Upper lobe of left lung (tissue), 6 donors: ENCODE measurements around the gene BGN. TPM values are rescaled to one million over a fixed set of nuclear protein-coding genes. Genes with fewer than 3 reads are reported as not detected.

Source experiments
- ATAC-seq, 2 donors: fragments of 200-7000 bp; cut with Tn5 transposase; one replicate each; pipeline ENCODE4 v1.9.1; 2022; ENCODE audit warnings: mild to moderate bottlenecking in 2 of 2, moderate library complexity in 2 of 2; ENCODE audit not compliant: low FRiP score in 2 of 2
- DNase-seq, 2 donors: peaks; one replicate each; pipeline ENCODE4 v3.0.0-alpha.2; 2019 to 2020
- H3K27ac ChIP-seq, 4 donors: fragments of 200-600 bp; sonication (generic); one replicate each; pipeline ENCODE4 v1.5.1; 2016 to 2019
- H3K27me3 ChIP-seq, 4 donors: fragments of 200-600 bp; sonication (generic); one replicate each; pipeline ENCODE4 v1.5.1; 2017 to 2019
- H3K36me3 ChIP-seq, 4 donors: fragments of 200-600 bp; sonication (generic); one replicate each; pipeline ENCODE4 v1.5.1; 2016 to 2019
- H3K4me1 ChIP-seq, 4 donors: fragments of 200-600 bp; sonication (generic); one replicate each; pipeline ENCODE4 v1.5.1; 2018 to 2019
- H3K4me3 ChIP-seq, 4 donors: fragments of 200-600 bp; sonication (generic); one replicate each; pipeline ENCODE4 v1.5.1; 2017 to 2019; ENCODE audit warnings: mild to moderate bottlenecking in 2 of 4, moderate library complexity in 1 of 4
- H3K9me3 ChIP-seq, 4 donors: fragments of 200-600 bp; sonication (generic); one replicate each; pipeline ENCODE4 v1.5.1; 2018 to 2019
- EP300 ChIP-seq, 4 donors: sonication (generic); formaldehyde crosslinking; IDR thresholded peaks; one replicate each; pipeline ENCODE4 v1.5.1; 2017; ENCODE audit warnings: antibody characterized with exemption in 4 of 4, control low read depth in 2 of 4
- POLR2A ChIP-seq, 4 donors: fragments of 450-650 bp; IDR thresholded peaks; one replicate each; pipeline ENCODE4 v1.5.1; 2016 to 2017; ENCODE audit warnings: antibody characterized with exemption in 4 of 4, mild to moderate bottlenecking in 2 of 4
- POLR2AphosphoS5 ChIP-seq, 2 donors: sonication (generic); formaldehyde crosslinking; IDR thresholded peaks; one replicate each; pipeline ENCODE4 v1.5.1; 2017; ENCODE audit warnings: antibody characterized with exemption in 2 of 2
- WGBS, 2 donors: methylation state at CpG; one replicate each; pipeline ENCODE4 v1.1.5; 2017 to 2018; 5-methylcytosine and 5-hydroxymethylcytosine counted together
- total RNA-seq, 6 donors: library from RNA; depleted of rRNA in 4 of 6; stranded (reverse); fragments of >200 nt in 4 of 6; gene quantifications; one replicate each; pipeline versions ENCODE4 v1.1.0 to v1.2.1, GENCODE V29; 2016 to 2021
- TF ChIP-seq, protein P1 (sequence below), 6 experiments: fragments of 450-650 bp in 4 of 6; fragments of 200-600 bp in 2 of 6; sonication (generic) in 2 of 6; IDR thresholded peaks; one replicate each; pipeline ENCODE4 v1.5.1; 2016 to 2019; ENCODE audit warnings: antibody characterized with exemption in 6 of 6
- donor health status: DM: no; HTN: no; CAD: no; lungs with moderate emphysema.
- donor health status: DM: no; HTN: yes; CAD: no; lungs with severe emphysema.

The BGN gene
- 100 to 1,000 TPM in 3 of 6 donors, 10 to 100 TPM in 3; 13.0 to 251 (median 86.3) TPM for total RNA-seq

GRCh38 chrX:153494541-153495361 lies at the start of gene BGN:
Gene BGN, plus strand, starts transcription at chrX:153494980. Its CDS starts 9,652 bp downstream, at chrX:153504632.
- 12 to 36% methylated on average over 7 to 38 of the region's 41 CpGs for WGBS, 2 donors
- peak in 1 of 2 donors; percentile 56 for DNase-seq
- Histone ChIP-seq H3K27me3 (no peaks in the 10 kb centered on the region), H3K9me3 (no peaks in the 10 kb centered on the region), H3K36me3 (no peaks in the 10 kb centered on the region), H3K4me3 (peak within 1 kb of the TSS in 3 of 4 donors; percentile 26 to 40 (median 40)), H3K4me1 (peaks cover 0 to 22% (median 9%) of the 10 kb centered on the region in 4 donors), H3K27ac (peak within 1 kb of the TSS in 3 of 4 donors; percentile 64 to 80 (median 77))
- no peak for TF ChIP-seq POLR2A (IDR thresholded peaks at IDR 0.05)
- no peak for TF ChIP-seq EP300 (IDR thresholded peaks at IDR 0.05)
- TF ChIP-seq, protein P1, sequence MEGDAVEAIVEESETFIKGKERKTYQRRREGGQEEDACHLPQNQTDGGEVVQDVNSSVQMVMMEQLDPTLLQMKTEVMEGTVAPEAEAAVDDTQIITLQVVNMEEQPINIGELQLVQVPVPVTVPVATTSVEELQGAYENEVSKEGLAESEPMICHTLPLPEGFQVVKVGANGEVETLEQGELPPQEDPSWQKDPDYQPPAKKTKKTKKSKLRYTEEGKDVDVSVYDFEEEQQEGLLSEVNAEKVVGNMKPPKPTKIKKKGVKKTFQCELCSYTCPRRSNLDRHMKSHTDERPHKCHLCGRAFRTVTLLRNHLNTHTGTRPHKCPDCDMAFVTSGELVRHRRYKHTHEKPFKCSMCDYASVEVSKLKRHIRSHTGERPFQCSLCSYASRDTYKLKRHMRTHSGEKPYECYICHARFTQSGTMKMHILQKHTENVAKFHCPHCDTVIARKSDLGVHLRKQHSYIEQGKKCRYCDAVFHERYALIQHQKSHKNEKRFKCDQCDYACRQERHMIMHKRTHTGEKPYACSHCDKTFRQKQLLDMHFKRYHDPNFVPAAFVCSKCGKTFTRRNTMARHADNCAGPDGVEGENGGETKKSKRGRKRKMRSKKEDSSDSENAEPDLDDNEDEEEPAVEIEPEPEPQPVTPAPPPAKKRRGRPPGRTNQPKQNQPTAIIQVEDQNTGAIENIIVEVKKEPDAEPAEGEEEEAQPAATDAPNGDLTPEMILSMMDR (IDR thresholded peaks at IDR 0.05) = peak in 2 of 6 experiments; percentile 50 to 53
- ATAC-seq = peak in 1 of 2 donors; percentile 80

- ATAC-seq = no peak
- TF ChIP-seq POLR2AphosphoS5 (IDR thresholded peaks at IDR 0.05) (no peak), EP300 (IDR thresholded peaks at IDR 0.05) (no peak)
- WGBS, 2 donors = 94% methylated on average over 30 of the region's 35 CpGs; no CpG with 5 or more reads in 1 of the 2 donors
- no peaks in the 10 kb centered on the region for H3K4me1 ChIP-seq
- H3K36me3 ChIP-seq = no peaks in the 10 kb centered on the region
- no peaks in the 10 kb centered on the region for H3K9me3 ChIP-seq
- DNase-seq = no peak
- H3K27ac ChIP-seq = no peak overlapping the region
- H3K27me3 ChIP-seq = no peaks in the 10 kb centered on the region
- no peak overlapping the region for H3K4me3 ChIP-seq
Measured at GRCh38 chrX:153445106-153445855, 49.5 kb upstream of the BGN start.

- Histone ChIP-seq H3K4me1 (no peaks in the 10 kb centered on the region), H3K4me3 (no peak within 1 kb of the TSS), H3K27me3 (no peaks in the 10 kb centered on the region), H3K36me3 (peaks cover 0 to 5% (median 2%) of the 10 kb centered on the region in 4 donors), H3K9me3 (no peaks in the 10 kb centered on the region), H3K27ac (no peak within 1 kb of the TSS)
- TF ChIP-seq POLR2AphosphoS5 (IDR thresholded peaks at IDR 0.05) (no peak), POLR2A (IDR thresholded peaks at IDR 0.05) (no peak), EP300 (IDR thresholded peaks at IDR 0.05) (no peak)
- TF ChIP-seq, protein P1 (IDR thresholded peaks at IDR 0.05) = no peak
- DNase-seq (peak in 1 of 2 donors; percentile 48), ATAC-seq (no peak)
- 79 to 86% methylated on average over 13 to 28 of the region's 30 CpGs for WGBS, 2 donors
Measured at GRCh38 chrX:153445856-153446635, 48.7 kb upstream of the BGN start, which contains the start of gene TREX2. Gene TREX2, minus strand, starts transcription at chrX:153446056. Its CDS starts 626 bp downstream, at chrX:153445430.

- Histone ChIP-seq H3K27me3 (no peaks in the 10 kb centered on the region), H3K4me1 (no peaks in the 10 kb centered on the region), H3K4me3 (no peak overlapping the region), H3K36me3 (peaks cover 0 to 9% (median 4%) of the 10 kb centered on the region in 4 donors), H3K27ac (no peak overlapping the region), H3K9me3 (no peaks in the 10 kb centered on the region)
- DNase-seq (no peak), ATAC-seq (no peak)
- TF ChIP-seq POLR2AphosphoS5 (IDR thresholded peaks at IDR 0.05) (no peak), POLR2A (IDR thresholded peaks at IDR 0.05) (no peak), EP300 (IDR thresholded peaks at IDR 0.05) (no peak)
- TF ChIP-seq, protein P1 (IDR thresholded peaks at IDR 0.05) = no peak
- 76 to 83% methylated on average over 2 to 10 of the region's 10 CpGs for WGBS, 2 donors
Measured at GRCh38 chrX:153446636-153446936, 48.2 kb upstream of the BGN start.
